CD4-positive, alpha-beta memory T cell (primary cell): ENCODE measurements around the gene LRRFIP2. TPM values are rescaled to one million over a fixed set of nuclear protein-coding genes. Genes with fewer than 3 reads are reported as not detected.
"Not testable (repeated sequence)": the region's sequence is repeated elsewhere in the genome, so short reads cannot be mapped to it uniquely, and the experiment has no call there.

ENCODE experiments used
- CTCF ChIA-PET: fragments of 350-600 bp; sonication (Branson Sonifier 250); formaldehyde crosslinking; loops from one replicate; lab custom pipeline; 2021; ENCODE audit warnings: inconsistent platforms; ENCODE audit not compliant: partially characterized antibody; lab: Charles Lee
- POLR2A ChIA-PET: fragments of 350-600 bp; sonication (Branson Sonifier 250); formaldehyde crosslinking; loops from one replicate; lab custom pipeline; 2021; ENCODE audit not compliant: partially characterized antibody; lab: Charles Lee
- DNase-seq, 5 donors: peaks; one replicate each; pipeline versions ENCODE4 v3.0.0 to v3.0.0-alpha.2; 2020 to 2022; ENCODE audit warnings: mixed read lengths in 1 of 5
- H3K27ac ChIP-seq: one replicate; pipeline ENCODE4 v1.7.0; 2013; ENCODE audit warnings: low read depth, low read length
- H3K27me3 ChIP-seq: 2 replicates; pipeline ENCODE4 v1.7.0; 2013; ENCODE audit warnings: mild to moderate bottlenecking, low read length, moderate library complexity; ENCODE audit not compliant: insufficient read depth
- H3K36me3 ChIP-seq: 2 replicates; pipeline ENCODE4 v1.7.0; 2013; ENCODE audit warnings: mild to moderate bottlenecking, low read length, moderate library complexity; ENCODE audit not compliant: insufficient read depth
- H3K4me1 ChIP-seq: 2 replicates; pipeline ENCODE4 v1.7.0; 2013; ENCODE audit warnings: mild to moderate bottlenecking, low read length, moderate library complexity; ENCODE audit not compliant: insufficient read depth
- H3K4me3 ChIP-seq, 2 donors: one replicate each; pipeline ENCODE4 v1.7.0; 2013; ENCODE audit warnings: low read length in 2 of 2, mild to moderate bottlenecking in 1 of 2
- H3K9me3 ChIP-seq, 2 donors: one replicate each; pipeline ENCODE4 v1.7.0; 2013; ENCODE audit warnings: low read length in 2 of 2, control low read depth in 1 of 2; ENCODE audit not compliant: control insufficient read depth in 1 of 2
- H3K27ac Mint-ChIP-seq, 7 donors: one replicate each; pipeline ENCODE4 v1.8.0; 2020 to 2021; ENCODE audit warnings: mixed read lengths in 7 of 7, mild to moderate bottlenecking in 6 of 7, inconsistent platforms in 3 of 7, moderate library complexity in 3 of 7
- H3K27me3 Mint-ChIP-seq, 2 donors: one replicate each; pipeline ENCODE4 v1.8.0; 2020 to 2021; ENCODE audit warnings: mixed read lengths in 2 of 2
- H3K36me3 Mint-ChIP-seq, 2 donors: one replicate each; pipeline ENCODE4 v1.8.0; 2020 to 2021; ENCODE audit warnings: mixed read lengths in 2 of 2, inconsistent platforms in 1 of 2, mild to moderate bottlenecking in 1 of 2
- H3K4me1 Mint-ChIP-seq, 4 donors: one replicate each; pipeline ENCODE4 v1.8.0; 2020 to 2021; ENCODE audit warnings: mixed read lengths in 4 of 4, mild to moderate bottlenecking in 1 of 4
- H3K4me3 Mint-ChIP-seq, 8 donors: one replicate each; pipeline ENCODE4 v1.8.0; 2020 to 2021; ENCODE audit warnings: mixed read lengths in 8 of 8, mild to moderate bottlenecking in 7 of 8, moderate library complexity in 6 of 8, inconsistent platforms in 3 of 8
- H3K9me3 Mint-ChIP-seq, 8 donors: one replicate each; pipeline ENCODE4 v1.8.0; 2020 to 2021; ENCODE audit warnings: mixed read lengths in 8 of 8, mild to moderate bottlenecking in 5 of 8, inconsistent platforms in 3 of 8, moderate library complexity in 1 of 8
- intact Hi-C: fragments of 100-400 bp; cut with micrococcal nuclease; formaldehyde crosslinking; loops from one replicate; pipeline ENCODE4 v1.15.1; 2023
- polyA plus RNA-seq, 2 donors: library from polyadenylated mRNA; unstranded; fragments of 300-500 nt; fragmentation: Illumina TruSeq; gene quantifications; one replicate each; pipeline ENCODE4 v1.2.3, GENCODE V29; 2021
- total RNA-seq, 2 experiments: library from RNA; stranded (reverse); gene quantifications; one replicate each; pipeline ENCODE4 v1.2.3, GENCODE V29; 2021

Gene LRRFIP2
- total and polyA plus RNA-seq, 4 experiments from 2014 or later, result 8.2 to 29.6 (median 22.0) TPM

DNA sequence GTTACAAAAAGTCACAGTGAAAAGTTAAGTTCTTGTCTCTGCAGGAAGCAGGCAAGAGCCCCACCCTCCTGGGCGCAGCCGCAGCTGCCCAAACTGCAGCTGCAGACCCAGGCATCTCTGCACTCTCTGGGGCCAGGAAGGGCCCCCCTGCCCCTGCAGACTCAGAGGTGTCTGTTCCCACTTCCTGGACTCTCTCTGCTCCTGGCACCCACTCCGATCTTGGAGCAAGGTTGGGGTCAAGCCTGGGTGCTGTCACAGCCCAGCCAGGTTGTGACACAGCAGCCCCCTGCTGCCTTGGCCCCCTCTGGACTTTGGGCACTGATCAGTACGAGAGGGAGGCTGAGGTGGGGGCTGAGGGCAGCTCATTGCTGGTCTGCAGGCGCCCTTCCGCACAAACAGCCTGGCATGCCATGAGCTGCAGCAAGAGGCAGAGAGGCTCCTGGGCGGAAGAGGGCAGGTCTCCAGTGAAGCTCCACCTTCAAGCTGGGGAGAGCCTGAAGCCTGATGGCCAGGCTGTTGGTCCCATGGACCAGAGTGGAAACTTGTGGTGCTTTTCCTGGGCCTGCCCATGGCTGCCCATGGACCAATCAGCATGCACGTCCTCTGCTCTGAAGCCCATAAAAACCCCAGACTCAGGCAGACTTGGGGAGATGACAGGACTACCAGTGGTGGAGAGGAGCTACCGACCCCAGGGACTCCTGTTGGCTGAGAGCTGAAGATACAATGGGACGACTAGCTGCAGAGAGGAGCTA, 42.9 kb upstream of the LRRFIP2 start:
- intact Hi-C loops, result loop anchor here (10.0 kb wide), 1 partner anchor 102 kb away; no protein-coding TSS in a partner anchor
- Histone ChIP-seq H3K36me3 (no peaks in the 10 kb centered on the region), H3K4me3 (no peak overlapping the region), H3K4me1 (peaks cover 50% of the 10 kb centered on the region), H3K27ac (peak overlapping the region; percentile 49), H3K9me3 (no peaks in the 10 kb centered on the region), H3K27me3 (no peaks in the 10 kb centered on the region)
- H3K36me3 Mint-ChIP-seq, result no peaks in the 10 kb centered on the region
- H3K27ac Mint-ChIP-seq, result peak overlapping the region; percentile 19 to 90 (median 74)
- ChIA-PET POLR2A (interaction anchor here (0.8 to 1.7 kb wide), 5 partner anchors 24 to 225 kb away, joined by 3 to 7 read pairs (median 4); partner anchors contain the start of genes EPM2AIP1 and MLH1), CTCF (interaction anchor here (0.8 to 1.8 kb wide), 6 partner anchors 9 to 224 kb away, joined by 3 to 8 read pairs (median 3); partner anchors contain the start of genes EPM2AIP1 and MLH1)
- H3K27me3 Mint-ChIP-seq, result no peaks in the 10 kb centered on the region
- peak overlapping the region; percentile 23 to 76 (median 56) for H3K4me3 Mint-ChIP-seq
- H3K9me3 Mint-ChIP-seq, result no peaks in the 10 kb centered on the region
- peaks cover 15 to 51% (median 29%) of the 10 kb centered on the region in 4 donors for H3K4me1 Mint-ChIP-seq
- peak in 2 of 5 donors; percentile 45 to 48 for DNase-seq

DNA sequence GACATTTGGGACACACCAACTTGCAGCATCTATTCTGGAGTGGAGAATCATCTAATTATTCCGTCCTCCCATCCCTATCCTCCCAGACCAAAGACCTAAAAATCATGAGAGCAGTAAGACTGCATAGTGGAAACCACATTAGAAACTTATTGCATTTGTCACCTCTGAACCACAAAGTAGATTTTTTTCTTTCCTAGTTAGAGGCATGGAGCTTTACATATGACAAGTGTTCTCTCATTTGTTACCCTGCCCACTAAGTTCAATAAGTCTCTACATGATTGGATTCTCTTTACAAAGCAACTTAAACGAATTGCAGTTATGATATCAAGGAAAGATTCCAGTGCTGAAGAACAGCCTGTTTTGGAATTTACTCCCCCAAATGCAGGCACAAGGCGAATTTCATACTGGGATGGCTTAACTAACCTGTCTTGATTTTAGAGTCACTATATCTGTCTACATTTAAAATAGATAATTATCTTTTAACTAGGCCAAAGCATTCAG, 42.3 kb upstream of the LRRFIP2 start:
- H3K4me1 Mint-ChIP-seq, result peaks cover 17 to 51% (median 28%) of the 10 kb centered on the region in 4 donors
- H3K27ac ChIP-seq, result peak overlapping the region; percentile 49
- intact Hi-C loops, result loop anchor here (10.0 kb wide), 1 partner anchor 102 kb away; no protein-coding TSS in a partner anchor
- POLR2A ChIA-PET, result interaction anchor here (0.9 to 1.7 kb wide), 3 partner anchors 24 to 224 kb away, joined by 3 to 5 read pairs (median 3); partner anchors contain the start of genes EPM2AIP1 and MLH1
- H3K4me3 ChIP-seq, result peak overlapping the region; percentile 1 to 26
- H3K9me3 ChIP-seq, result no peaks in the 10 kb centered on the region
- peaks cover 50% of the 10 kb centered on the region for H3K4me1 ChIP-seq
- no peaks in the 10 kb centered on the region for H3K36me3 Mint-ChIP-seq
- H3K27ac Mint-ChIP-seq, result peak overlapping the region; percentile 19 to 90 (median 74)
- peak in 4 of 5 donors; percentile 51 to 60 (median 54) for DNase-seq
- CTCF ChIA-PET, result interaction anchor here (1.0 to 1.8 kb wide), 2 partner anchors 15 to 223 kb away, joined by 3 to 8 read pairs; partner anchors contain the start of genes EPM2AIP1 and MLH1
- peak overlapping the region; percentile 23 to 76 (median 56) for H3K4me3 Mint-ChIP-seq
- H3K36me3 ChIP-seq, result no peaks in the 10 kb centered on the region
- H3K27me3 Mint-ChIP-seq, result no peaks in the 10 kb centered on the region
- H3K27me3 ChIP-seq, result no peaks in the 10 kb centered on the region
- peaks cover 0 to under 1% (median 0%) of the 10 kb centered on the region in 8 donors for H3K9me3 Mint-ChIP-seq

DNA sequence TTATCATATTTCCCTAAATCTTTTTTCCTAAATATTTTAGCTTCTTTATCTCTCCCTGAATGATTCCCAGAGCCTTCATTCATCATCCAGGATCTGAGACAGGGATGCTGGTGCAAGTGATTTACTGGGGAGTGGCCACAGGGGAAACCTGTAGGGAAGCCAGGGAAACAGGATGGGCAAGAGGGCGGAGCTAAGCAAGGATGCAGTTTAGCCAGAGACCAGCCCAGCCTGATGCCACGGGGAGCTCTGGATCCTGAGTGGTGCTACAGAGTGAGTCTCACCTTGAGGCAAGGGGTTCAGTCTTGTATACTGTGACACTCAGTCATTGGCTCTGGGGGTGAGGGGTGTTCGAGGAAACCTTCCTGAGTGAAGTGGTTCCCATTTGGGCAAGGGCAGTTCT, 39.7 kb upstream of the LRRFIP2 start:
- Mint-ChIP-seq H3K27ac (no peak overlapping the region), H3K36me3 (no peaks in the 10 kb centered on the region), H3K27me3 (no peaks in the 10 kb centered on the region), H3K9me3 (peaks cover 0 to 2% (median 0%) of the 10 kb centered on the region in 8 donors), H3K4me1 (peaks cover 16 to 38% (median 22%) of the 10 kb centered on the region in 4 donors), H3K4me3 (no peak overlapping the region)
- intact Hi-C loops, result loop anchor here (10.0 kb wide), 1 partner anchor 99 kb away; no protein-coding TSS in a partner anchor
- ChIA-PET CTCF (interaction anchor here (0.6 to 4.8 kb wide), 15 partner anchors 9 to 485 kb away, joined by 3 to 28 read pairs (median 5); partner anchors contain the start of genes EPM2AIP1 and MLH1), POLR2A (interaction anchor here (0.6 to 0.7 kb wide), 2 partner anchors 24 to 196 kb away, joined by 3 to 4 read pairs; no protein-coding TSS in a partner anchor)
- H3K4me1 ChIP-seq, result peaks cover 43% of the 10 kb centered on the region
- H3K27ac ChIP-seq, result no peak overlapping the region
- no peaks in the 10 kb centered on the region for H3K9me3 ChIP-seq
- H3K27me3 ChIP-seq, result no peaks in the 10 kb centered on the region
- H3K36me3 ChIP-seq, result no peaks in the 10 kb centered on the region
- no peak for DNase-seq
- H3K4me3 ChIP-seq, result no peak overlapping the region

DNA sequence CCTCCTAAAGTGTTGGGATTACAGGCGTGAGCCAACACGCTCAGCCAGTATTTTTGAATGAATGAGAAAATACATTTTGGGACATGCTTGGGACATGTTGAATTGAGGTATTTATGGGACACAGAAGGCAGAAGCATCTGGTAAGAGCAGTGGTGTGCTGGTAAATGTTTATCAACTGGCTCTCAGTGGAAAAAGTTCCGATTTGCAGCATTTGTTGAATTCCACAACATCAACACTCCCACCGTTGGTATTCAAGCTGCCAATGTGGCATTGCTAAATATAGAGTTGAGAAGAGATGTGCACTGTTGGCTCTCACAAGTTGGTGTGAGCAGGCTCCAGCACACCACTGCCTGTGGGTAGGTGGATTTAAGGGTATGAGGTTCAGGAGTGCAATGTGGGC, 35.8 kb upstream of the LRRFIP2 start:
- Histone ChIP-seq H3K4me1 (peaks cover 5% of the 10 kb centered on the region), H3K9me3 (no peaks in the 10 kb centered on the region), H3K4me3 (no peak overlapping the region), H3K27me3 (no peaks in the 10 kb centered on the region), H3K27ac (no peak overlapping the region), H3K36me3 (no peaks in the 10 kb centered on the region)
- Mint-ChIP-seq H3K27ac (no peak overlapping the region), H3K4me1 (peaks cover 6 to 13% (median 8%) of the 10 kb centered on the region in 4 donors), H3K9me3 (peaks cover 0 to 2% (median 0%) of the 10 kb centered on the region in 8 donors), H3K36me3 (no peaks in the 10 kb centered on the region), H3K27me3 (no peaks in the 10 kb centered on the region), H3K4me3 (no peak overlapping the region)
- no peak for DNase-seq
- intact Hi-C loops, result loop anchor here (10.0 kb wide), 1 partner anchor 95 kb away; no protein-coding TSS in a partner anchor
- CTCF ChIA-PET, result interaction anchor here (4.8 kb wide), 1 partner anchor 186 kb away, joined by 28 read pairs; no protein-coding TSS in a partner anchor
- POLR2A ChIA-PET, result no interaction called here

DNA sequence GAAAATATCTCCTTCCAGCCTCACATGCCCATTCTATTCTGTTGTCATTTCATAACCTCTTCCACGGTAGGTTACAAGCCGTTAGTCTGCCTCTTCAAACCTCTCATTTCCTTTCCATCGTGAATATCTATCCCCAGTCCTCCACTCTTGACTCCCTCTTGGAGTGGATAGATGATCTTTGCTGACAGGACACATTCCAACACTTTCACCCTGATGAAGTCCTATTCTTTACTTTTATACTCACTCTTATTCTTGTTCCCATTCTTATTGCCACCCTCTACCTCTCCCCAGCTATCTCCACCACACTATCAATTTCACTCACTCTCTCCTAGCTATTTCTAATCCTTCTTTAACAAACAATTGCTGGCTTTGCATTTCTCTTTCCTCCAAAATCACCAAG, 34.2 kb upstream of the LRRFIP2 start:
- H3K4me3 ChIP-seq, H3K36me3 ChIP-seq, CTCF ChIA-PET, H3K36me3 Mint-ChIP-seq, H3K27ac Mint-ChIP-seq, H3K4me1 Mint-ChIP-seq, H3K4me1 ChIP-seq, intact Hi-C loops, H3K9me3 ChIP-seq, DNase-seq, H3K4me3 Mint-ChIP-seq, H3K27ac ChIP-seq, H3K9me3 Mint-ChIP-seq, H3K27me3 ChIP-seq, H3K27me3 Mint-ChIP-seq: not testable (repeated sequence)
- POLR2A ChIA-PET, result interaction anchor here (0.6 kb wide), 1 partner anchor 488 kb away, joined by 4 read pairs; no protein-coding TSS in a partner anchor

DNA sequence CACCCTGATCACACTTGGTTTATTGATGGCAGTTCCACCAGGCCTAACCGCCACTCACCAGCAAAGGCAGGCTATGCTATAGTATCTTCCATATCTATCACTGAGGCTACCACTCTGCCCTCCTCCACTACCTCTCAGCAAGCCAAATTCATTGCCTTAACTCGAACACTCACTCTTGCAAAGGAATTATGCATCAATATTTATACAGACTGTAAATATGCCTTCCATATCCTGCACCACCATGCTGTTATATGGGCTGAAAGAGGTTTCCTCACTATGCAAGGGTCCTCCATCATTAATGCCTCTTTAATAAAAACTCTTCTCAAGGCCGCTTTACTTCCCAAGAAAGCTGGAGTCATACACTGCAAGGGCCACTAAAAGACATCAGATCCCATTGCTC, 33.6 kb upstream of the LRRFIP2 start:
- H3K27me3 ChIP-seq, H3K9me3 Mint-ChIP-seq, H3K4me1 ChIP-seq, H3K36me3 Mint-ChIP-seq, H3K4me3 ChIP-seq, H3K27me3 Mint-ChIP-seq, H3K27ac Mint-ChIP-seq, CTCF ChIA-PET, H3K36me3 ChIP-seq, H3K4me1 Mint-ChIP-seq, H3K9me3 ChIP-seq, POLR2A ChIA-PET, DNase-seq, intact Hi-C loops, H3K27ac ChIP-seq, H3K4me3 Mint-ChIP-seq: not testable (repeated sequence)

DNA sequence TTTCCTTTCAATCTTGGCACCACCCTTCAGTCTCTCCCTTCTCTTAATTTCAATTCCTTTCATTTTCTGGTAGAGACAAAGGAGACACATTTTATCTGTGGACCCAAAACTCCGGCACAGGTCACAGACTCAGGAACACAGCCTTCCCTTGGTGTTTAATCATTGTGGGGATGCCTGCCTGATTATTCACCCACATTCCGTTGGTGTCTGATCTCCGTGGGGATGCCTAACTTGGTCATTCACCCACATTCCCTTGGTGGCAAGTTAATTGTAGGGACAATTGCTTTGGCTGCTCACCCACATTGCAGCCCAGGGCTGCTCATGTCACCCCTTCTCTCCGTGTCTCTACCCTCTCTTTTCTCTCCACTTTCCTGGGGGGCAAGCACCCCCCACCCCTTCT, 31.7 kb upstream of the LRRFIP2 start:
- H3K27ac Mint-ChIP-seq, result peak overlapping the region in 1 of 7 donors; percentile 1
- H3K27ac ChIP-seq, H3K4me3 Mint-ChIP-seq, POLR2A ChIA-PET, H3K4me1 ChIP-seq, H3K27me3 Mint-ChIP-seq, H3K36me3 Mint-ChIP-seq, CTCF ChIA-PET, H3K9me3 ChIP-seq, H3K36me3 ChIP-seq, DNase-seq, intact Hi-C loops, H3K27me3 ChIP-seq, H3K4me3 ChIP-seq, H3K9me3 Mint-ChIP-seq, H3K4me1 Mint-ChIP-seq: not testable (repeated sequence)
